H1 (cell line): ENCODE results near the gene OR5AU1. TPM values are rescaled to one million over a fixed set of nuclear protein-coding genes. Genes with fewer than 3 reads are reported as not detected.

ENCODE experiments used
- CTCF ChIA-PET: fragments of 300-600 bp; sonication (Branson Sonifier 250); formaldehyde crosslinking; loops from one replicate; lab custom pipeline; 2021; ENCODE audit not compliant: partially characterized antibody; lab: Charles Lee
- POLR2A ChIA-PET: fragments of 300-600 bp; sonication (Branson Sonifier 250); formaldehyde crosslinking; loops from one replicate; lab custom pipeline; 2021; ENCODE audit warnings: inconsistent platforms; ENCODE audit not compliant: partially characterized antibody; lab: Charles Lee
- DNase-seq, 2 experiments: peaks; one replicate each; pipeline versions ENCODE4 v3.0.0 to v3.0.0-alpha.2; 2010 to 2022; ENCODE audit warnings: low spot score in 2 of 2, low read depth in 1 of 2, mixed read lengths in 1 of 2
- FAIRE-seq: peaks from 2 replicates; lab custom pipeline; 2011; peaks lifted over from hg19 to GRCh38; lab: Jason Lieb, UNC
- H2AFZ ChIP-seq: 2 replicates; pipeline ENCODE4 v1.8.1; 2012; ENCODE audit warnings: low read length, inconsistent platforms
- H2AK5ac ChIP-seq: 2 replicates; pipeline ENCODE4 v1.6.1; 2013; ENCODE audit warnings: low read depth, low read length
- H2BK120ac ChIP-seq: replicated peaks from 2 replicates; pipeline ENCODE3; 2013; ENCODE audit warnings: low read depth, low read length, inconsistent platforms
- H2BK12ac ChIP-seq: 2 replicates; pipeline ENCODE4 v1.6.1; 2013; ENCODE audit warnings: low read depth, low read length
- H2BK15ac ChIP-seq: 2 replicates; pipeline ENCODE4 v1.6.1; 2013; ENCODE audit warnings: low read length
- H2BK20ac ChIP-seq: 2 replicates; pipeline ENCODE4 v1.6.1; 2013; ENCODE audit warnings: low read length
- H2BK5ac ChIP-seq: 2 replicates; pipeline ENCODE4 v1.6.1; 2013; ENCODE audit warnings: low read depth, low read length
- H3K14ac ChIP-seq: 2 replicates; pipeline ENCODE4 v1.6.1; 2013; ENCODE audit warnings: inconsistent platforms; ENCODE audit not compliant: insufficient read length
- H3K18ac ChIP-seq: 2 replicates; pipeline ENCODE4 v1.6.1; 2013; ENCODE audit warnings: low read length; ENCODE audit errors: extremely low read depth
- H3K23ac ChIP-seq: 2 replicates; pipeline ENCODE4 v1.6.1; 2013; ENCODE audit warnings: inconsistent platforms; ENCODE audit not compliant: insufficient read length
- H3K23me2 ChIP-seq: 2 replicates; pipeline ENCODE4 v1.6.1; 2013; ENCODE audit warnings: low read depth, low read length
- H3K27ac ChIP-seq: 2 replicates; pipeline ENCODE4 v1.6.1; 2011; ENCODE audit warnings: low read depth, low read length, inconsistent platforms
- H3K27me3 ChIP-seq, 4 experiments: replicated peaks in 1 of 4; 1 replicate in 1 of 4; 2 replicates in 3 of 4; pipeline versions ENCODE4 v1.6.1 to v1.8.1; 2011 to 2013; ENCODE audit warnings: low read length in 3 of 4, mild to moderate bottlenecking in 3 of 4, inconsistent platforms in 2 of 4, mixed read lengths in 2 of 4, moderate library complexity in 1 of 4; ENCODE audit not compliant: control insufficient read depth in 3 of 4, insufficient read depth in 3 of 4; ENCODE audit errors: extremely low read depth in 1 of 4
- H3K36me3 ChIP-seq, 4 experiments: 2 replicates each; pipeline versions ENCODE4 v1.6.1 to v1.8.1; 2011 to 2013; ENCODE audit warnings: mild to moderate bottlenecking in 4 of 4, low read length in 3 of 4, moderate library complexity in 2 of 4, control low read depth in 1 of 4, inconsistent platforms in 1 of 4; ENCODE audit not compliant: insufficient read depth in 4 of 4, control insufficient read depth in 2 of 4
- H3K4ac ChIP-seq: replicated peaks from 2 replicates; pipeline ENCODE3; 2013; ENCODE audit warnings: low read length, low read depth, mixed read lengths, inconsistent platforms; ENCODE audit not compliant: insufficient read length
- H3K4me1 ChIP-seq, 4 experiments: replicated peaks in 1 of 4; 1 replicate in 1 of 4; 2 replicates in 3 of 4; pipeline versions ENCODE4 v1.6.1 to v1.8.1; 2011 to 2013; ENCODE audit warnings: low read length in 3 of 4, inconsistent platforms in 2 of 4, mixed read lengths in 1 of 4; ENCODE audit not compliant: insufficient read depth in 4 of 4, control insufficient read depth in 3 of 4
- H3K4me2 ChIP-seq, 2 experiments: 2 replicates each; pipeline versions ENCODE4 v1.6.1 to v1.8.1; 2011 to 2013; ENCODE audit warnings: low read depth in 2 of 2, low read length in 2 of 2, control low read depth in 1 of 2, inconsistent platforms in 1 of 2, mild to moderate bottlenecking in 1 of 2; ENCODE audit not compliant: insufficient read depth in 1 of 2
- H3K4me3 ChIP-seq, 4 experiments: fragments of 200-600, 300-600 bp in 1 of 4; sonication (generic), shearing (Covaris generic), sonication (Bioruptor Twin) in 1 of 4; 2 replicates each; pipeline versions ENCODE4 v1.5.1 to v1.8.1; 2011 to 2016; ENCODE audit warnings: low read length in 4 of 4, low read depth in 3 of 4, control low read depth in 2 of 4, inconsistent platforms in 2 of 4, mild to moderate bottlenecking in 2 of 4, mixed read lengths in 1 of 4, moderate library complexity in 1 of 4; ENCODE audit not compliant: insufficient read depth in 2 of 4; ENCODE audit errors: extremely low read depth in 1 of 4
- H3K56ac ChIP-seq: replicated peaks from 2 replicates; pipeline ENCODE3; 2013; ENCODE audit warnings: low read depth, mild to moderate bottlenecking, mixed read lengths, low read length, inconsistent platforms; ENCODE audit not compliant: insufficient read length
- H3K79me1 ChIP-seq: 2 replicates; pipeline ENCODE4 v1.6.1; 2013; ENCODE audit warnings: low read depth, low read length, control low read depth
- H3K79me2 ChIP-seq, 2 experiments: 2 replicates each; pipeline versions ENCODE4 v1.6.1 to v1.8.1; 2012 to 2013; ENCODE audit warnings: low read length in 2 of 2, mild to moderate bottlenecking in 2 of 2, inconsistent platforms in 1 of 2; ENCODE audit not compliant: insufficient read depth in 2 of 2, control insufficient read depth in 1 of 2
- H3K9ac ChIP-seq, 4 experiments: replicated peaks in 1 of 4; 1 replicate in 1 of 4; 2 replicates in 3 of 4; pipeline versions ENCODE4 v1.6.1 to v1.8.1; 2011 to 2013; ENCODE audit warnings: low read depth in 3 of 4, low read length in 3 of 4, control low read depth in 2 of 4, mild to moderate bottlenecking in 2 of 4, moderate library complexity in 2 of 4, inconsistent platforms in 1 of 4; ENCODE audit errors: extremely low read depth in 1 of 4
- H3K9me3 ChIP-seq, 2 experiments: 2 replicates each; pipeline versions ENCODE4 v1.6.1 to v1.8.1; 2012 to 2013; ENCODE audit warnings: mild to moderate bottlenecking in 2 of 2, moderate library complexity in 2 of 2, control low read depth in 1 of 2, inconsistent platforms in 1 of 2, low read depth in 1 of 2, low read length in 1 of 2, mixed read lengths in 1 of 2; ENCODE audit not compliant: insufficient read depth in 2 of 2
- H4K20me1 ChIP-seq, 2 experiments: replicated peaks in 1 of 2; 2 replicates each; pipeline versions ENCODE3 to v1.8.1; 2011 to 2013; ENCODE audit warnings: inconsistent platforms in 2 of 2, low read length in 2 of 2, mild to moderate bottlenecking in 1 of 2; ENCODE audit not compliant: insufficient read depth in 2 of 2, control insufficient read depth in 1 of 2
- H4K5ac ChIP-seq: 2 replicates; pipeline ENCODE4 v1.6.1; 2013; ENCODE audit warnings: low read length, low read depth, mixed read lengths, inconsistent platforms; ENCODE audit not compliant: insufficient read length
- H4K8ac ChIP-seq: 2 replicates; pipeline ENCODE4 v1.8.0; 2013; ENCODE audit warnings: mild to moderate bottlenecking, moderate library complexity, low read length, inconsistent platforms; ENCODE audit not compliant: insufficient read depth; ENCODE audit errors: extremely low read depth
- H4K91ac ChIP-seq: replicated peaks from 2 replicates; pipeline ENCODE3; 2013; ENCODE audit warnings: low read length, mixed read lengths, inconsistent platforms; ENCODE audit not compliant: insufficient read length
- ATF2 ChIP-seq: IDR thresholded peaks from 2 replicates; pipeline ENCODE4 v1.6.1; 2012; ENCODE audit warnings: low read length, inconsistent platforms
- BCL11A ChIP-seq, 2 experiments: IDR thresholded peaks; one replicate each; pipeline ENCODE4 v1.6.1; 2011; ENCODE audit warnings: low read depth in 2 of 2, low read length in 2 of 2, mild to moderate bottlenecking in 2 of 2
- CEBPB ChIP-seq: IDR thresholded peaks from 2 replicates; pipeline ENCODE4 v1.6.1; 2012; ENCODE audit warnings: low read depth, low read length
- CHD2 ChIP-seq: IDR thresholded peaks from 2 replicates; pipeline ENCODE4 v1.6.1; 2012; ENCODE audit warnings: low read length, improper control_type of control experiment
- CREB1 ChIP-seq: IDR thresholded peaks from 2 replicates; pipeline ENCODE4 v1.6.1; 2012; ENCODE audit warnings: inconsistent platforms
- CTCF ChIP-seq, 3 experiments: IDR thresholded peaks; 1 replicate in 2 of 3; 2 replicates in 1 of 3; pipeline versions ENCODE4 v1.5.1 to v1.6.1; 2011; ENCODE audit warnings: low read length in 3 of 3, mild to moderate bottlenecking in 3 of 3, inconsistent platforms in 2 of 3, low read depth in 1 of 3, moderate library complexity in 1 of 3; ENCODE audit not compliant: insufficient read depth in 1 of 3; ENCODE audit errors: control extremely low read depth in 1 of 3
- E2F6 ChIP-seq: IDR thresholded peaks from 2 replicates; pipeline ENCODE4 v1.6.1; 2012; ENCODE audit warnings: inconsistent platforms
- PHF8 ChIP-seq: fragments of 200-600 bp; sonication (generic); conservative IDR thresholded peaks from 2 replicates; pipeline ENCODE4 v1.7.1; 2012; ENCODE audit warnings: low read depth, mild to moderate bottlenecking, inconsistent platforms, low read length, moderate library complexity
- SIX5 ChIP-seq: IDR thresholded peaks from 2 replicates; pipeline ENCODE4 v1.6.1; 2011; ENCODE audit warnings: mild to moderate bottlenecking, low read depth, low read length
- TAF7 ChIP-seq: optimal IDR thresholded peaks from 2 replicates; pipeline ENCODE3; 2011; ENCODE audit warnings: low read depth, mild to moderate bottlenecking, inconsistent platforms, low read length, moderate library complexity, borderline replicate concordance
- WGBS, 2 experiments: shearing (Covaris generic) in 1 of 2; methylation state at CpG; one replicate each; pipeline versions ENCODE4 v1.1.6 to v1.1.7; 2013 to 2015; ENCODE audit warnings: low lambda C conversion rate in 2 of 2, mixed read lengths in 2 of 2, inconsistent platforms in 1 of 2, low coverage in 1 of 2, missing lambda C conversion rate in 1 of 2; ENCODE audit not compliant: insufficient replicate concordance in 2 of 2, insufficient coverage in 1 of 2, insufficient read length in 1 of 2; ENCODE audit errors: extremely low coverage in 1 of 2, missing lambda C conversion rate in 1 of 2; 5-methylcytosine and 5-hydroxymethylcytosine counted together
- polyA plus RNA-seq, 7 experiments: library from polyadenylated mRNA; depleted of rRNA in 3 of 7; stranded (reverse) in 5 of 7; unstranded in 2 of 7; fragments of >200 nt in 5 of 7; fragments of 200-250 nt in 2 of 7; gene quantifications; 1 replicate in 5 of 7; 2 replicates in 1 of 7; 4 replicates in 1 of 7; pipeline versions ENCODE4 v1.2.1 to v1.2.3, GENCODE V29; 2011 to 2013; ENCODE audit warnings: missing spikeins in 2 of 7, mixed read lengths in 2 of 7
- total RNA-seq: library from RNA; stranded (reverse); fragmentation: NEBNext Ultra II Directional; extraction: Animal tissue kit (Norgen Biotek cat#: 25700); gene quantifications from 2 replicates; pipeline ENCODE4 v1.2.1, GENCODE V29; 2021

OR5AU1 gene
- total and polyA plus RNA-seq, 2 of the 8 experiments (the other 6 are each of a cell fraction or from before 2014, with no cell fraction given): not detected

- no peak overlapping the region for H2BK15ac ChIP-seq
- no peaks in the 10 kb centered on the region for H3K4me1 ChIP-seq
- no peak overlapping the region for H4K8ac ChIP-seq
- H4K5ac ChIP-seq: no peak overlapping the region
- H4K91ac ChIP-seq: no peak overlapping the region
- no peaks in the 10 kb centered on the region for H3K79me1 ChIP-seq
- H2BK120ac ChIP-seq: no peak overlapping the region
- no peak for FAIRE-seq
- H2BK20ac ChIP-seq: no peak overlapping the region
- no peak overlapping the region for H3K27ac ChIP-seq
- H3K18ac ChIP-seq: no peak overlapping the region
- no peak overlapping the region for H3K4ac ChIP-seq
- no peak overlapping the region for H3K23ac ChIP-seq
- H3K14ac ChIP-seq: no peak overlapping the region
- no peaks in the 10 kb centered on the region for H3K36me3 ChIP-seq
- H4K20me1 ChIP-seq: no peaks in the 10 kb centered on the region
- H3K9me3 ChIP-seq: no peaks in the 10 kb centered on the region
- H3K56ac ChIP-seq: no peak overlapping the region
- no peaks in the 10 kb centered on the region for H3K79me2 ChIP-seq
- no peak overlapping the region for H2BK5ac ChIP-seq
- WGBS, 2 experiments: 95% methylated on average over 3 of the region's 3 CpGs; no CpG with 5 or more reads in 1 of the 2 experiments
- H2BK12ac ChIP-seq: no peak overlapping the region
- H2AK5ac ChIP-seq: no peak overlapping the region
- H3K23me2 ChIP-seq: no peaks in the 10 kb centered on the region
- H2AFZ ChIP-seq: no peak overlapping the region
- H3K27me3 ChIP-seq: no peaks in the 10 kb centered on the region
- no peak for DNase-seq
- no peak overlapping the region for H3K4me2 ChIP-seq
- H3K4me3 ChIP-seq: no peak overlapping the region
- CTCF ChIA-PET: interaction anchor here (0.8 to 1.3 kb wide), 4 partner anchors 11 to 104 kb away, joined by 3 to 4 read pairs (median 3); partner anchors contain the start of gene RNASE13
- no peak overlapping the region for H3K9ac ChIP-seq
- POLR2A ChIA-PET: no interaction called here
- TF ChIP-seq CREB1: no peak
- no peak for TF ChIP-seq CHD2
- no peak for TF ChIP-seq BCL11A (IDR thresholded peaks at IDR 0.05; ENCODE audit: low read depth in 2 of 2, low read length in 2 of 2)
- TF ChIP-seq TAF7: no peak
- TF ChIP-seq CEBPB: no peak
- no peak for TF ChIP-seq ATF2
- no peak for TF ChIP-seq CTCF (IDR thresholded peaks at IDR 0.05; ENCODE audit: control extremely low read depth in 1 of 3, insufficient read depth in 1 of 3, low read depth in 1 of 3, low read length in 3 of 3)
- TF ChIP-seq E2F6: no peak
- TF ChIP-seq SIX5: no peak
- TF ChIP-seq PHF8: no peak
Observed at GRCh38 chr14:21118933-21119332, 36.9 kb downstream of the OR5AU1 start.
